ENCODE results near the gene PDPN. TPM values are rescaled to one million over a fixed set of nuclear protein-coding genes. Genes with fewer than 3 reads are reported as not detected.

The PDPN gene
- total RNA-seq, 1 experiment from 2014 or later, result not detected

GRCh38 chr1:13623021-13623637 lies 39.5 kb downstream of the PDPN start:
- Histone ChIP-seq H2AFZ (ENCODE audit: low read depth, low read length, poor library complexity, severe bottlenecking) (no peak overlapping the region), H3K9ac (ENCODE audit: low read length) (no peak overlapping the region), H3K9me3 (ENCODE audit: control insufficient read depth in 1 of 2, insufficient read depth in 1 of 2, low read depth in 1 of 2, low read length in 2 of 2) (no peaks in the 10 kb centered on the region), H3K27ac (ENCODE audit: low read depth, low read length) (no peak overlapping the region), H3K4me1 (ENCODE audit: control insufficient read depth in 1 of 2, insufficient read depth in 2 of 2, low read length in 2 of 2) (no peaks in the 10 kb centered on the region), H3K4me2 (ENCODE audit: low read length) (no peak overlapping the region), H3K9me2 (ENCODE audit: insufficient read depth) (no peaks in the 10 kb centered on the region), H4K20me1 (ENCODE audit: insufficient read depth) (no peaks in the 10 kb centered on the region), H3K36me3 (ENCODE audit: control insufficient read depth in 1 of 2, insufficient read depth in 2 of 2, low read length in 2 of 2) (no peaks in the 10 kb centered on the region), H3K79me2 (ENCODE audit: insufficient read depth, low read length) (no peaks in the 10 kb centered on the region), H3K27me3 (ENCODE audit: insufficient read depth, low read length) (no peaks in the 10 kb centered on the region), H3K4me3 (replicated peaks in 1 of 2; ENCODE audit: low read depth in 1 of 2, low read length in 2 of 2) (no peak overlapping the region)
- no peak; the same call in 1 of the 2 replicates for ATAC-seq
- TF ChIP-seq EGR1 (IDR thresholded peaks at IDR 0.05; ENCODE audit: low read depth) (no peak), EZH2phosphoT487 (IDR thresholded peaks at IDR 0.05; ENCODE audit: borderline replicate concordance) (no peak), RAD21 (IDR thresholded peaks at IDR 0.05; ENCODE audit: low read depth) (no peak), YY1 (IDR thresholded peaks at IDR 0.05; ENCODE audit: extremely low read depth, insufficient replicate concordance, low read depth, low read length) (no peak), ELF1 (IDR thresholded peaks at IDR 0.05; ENCODE audit: borderline replicate concordance, low read depth) (no peak), MAX (IDR thresholded peaks at IDR 0.05) (no peak), CBX3 (IDR thresholded peaks at IDR 0.05; ENCODE audit: low read depth) (no peak), FOSL1 (IDR thresholded peaks at IDR 0.05; ENCODE audit: low read depth) (no peak), SIN3A (IDR thresholded peaks at IDR 0.05; ENCODE audit: low read depth) (no peak), SP1 (IDR thresholded peaks at IDR 0.05; ENCODE audit: low read depth) (no peak), ZNF274 (IDR thresholded peaks at IDR 0.05; ENCODE audit: low read depth, low read length) (no peak), ZFX (IDR thresholded peaks at IDR 0.05) (no peak), CEBPB (IDR thresholded peaks at IDR 0.05; ENCODE audit: low read depth) (no peak), TCF7L2 (IDR thresholded peaks at IDR 0.05; ENCODE audit: borderline replicate concordance, extremely low read depth, insufficient read depth, insufficient read length) (no peak), CTCF (IDR thresholded peaks at IDR 0.05 in 2 of 3, conservative IDR thresholded peaks at IDR 0.05 in 1 of 3; ENCODE audit: borderline replicate concordance in 1 of 3, insufficient read depth in 1 of 3, low read depth in 2 of 3, low read length in 2 of 3) (no peak), ATF3 (IDR thresholded peaks at IDR 0.05) (no peak), EZH2 (IDR thresholded peaks at IDR 0.05) (no peak)
- ChIA-PET POLR2A (no interaction called here), CTCF (no interaction called here), RAD21 (ENCODE audit: low non-redundant PET in 1 of 2, low total read pairs in 2 of 2, uncharacterized antibody in 2 of 2, unreplicated experiment in 2 of 2) (no interaction called here)
- DNase-seq (ENCODE audit: low read depth, low spot score), result no peak
- no TSS peak for BruUV-seq (replicated peaks)
- intact Hi-C loops (cut with micrococcal nuclease), result no loop called here

Measured in HCT116 (cell line).